Activated CD4-positive, alpha-beta memory T cell treated with anti-CD3 and anti-CD28 coated beads, Interleukin-2, amount 10 ng/mL, durations not matched to agents 7 days and 5 days (primary cell): ENCODE data around the gene ADGRA1. TPM values are rescaled to one million over a fixed set of nuclear protein-coding genes. Genes with fewer than 3 reads are reported as not detected.
A peak's percentile ranks its signal among the peaks of the same experiment; 100 is the strongest.

ENCODE experiments used
- CTCF ChIA-PET: fragments of 350-600 bp; sonication (Branson Sonifier 250); formaldehyde crosslinking; loops from one replicate; lab custom pipeline; 2021; ENCODE audit warnings: antibody characterized with exemption, inconsistent platforms; lab: Charles Lee
- POLR2A ChIA-PET: fragments of 350-600 bp; sonication (Branson Sonifier 250); formaldehyde crosslinking; loops from one replicate; lab custom pipeline; 2021; ENCODE audit warnings: antibody characterized with exemption; lab: Charles Lee
- DNase-seq: peaks from one replicate; pipeline ENCODE4 v3.0.0-alpha.2; 2020
- H3K27ac Mint-ChIP-seq: one replicate; pipeline ENCODE4 v1.8.0; 2021; ENCODE audit warnings: mild to moderate bottlenecking, mixed read lengths
- H3K27me3 Mint-ChIP-seq: one replicate; pipeline ENCODE4 v1.8.0; 2021; ENCODE audit warnings: mixed read lengths
- H3K36me3 Mint-ChIP-seq: one replicate; pipeline ENCODE4 v1.8.0; 2021; ENCODE audit warnings: low read depth, mixed read lengths
- H3K4me1 Mint-ChIP-seq: one replicate; pipeline ENCODE4 v1.8.0; 2021; ENCODE audit warnings: mixed read lengths
- H3K4me3 Mint-ChIP-seq: one replicate; pipeline ENCODE4 v1.8.0; 2021; ENCODE audit warnings: mild to moderate bottlenecking, mixed read lengths
- H3K9me3 Mint-ChIP-seq: one replicate; pipeline ENCODE4 v1.8.0; 2021; ENCODE audit warnings: mixed read lengths
- total RNA-seq, 2 experiments: library from RNA; stranded (reverse); gene quantifications; one replicate each; pipeline ENCODE4 v1.2.3, GENCODE V29; 2021

Gene ADGRA1
- total RNA-seq, 2 experiments from 2014 or later, result not detected

GRCh38 chr10:133098426-133099124, 10.9 kb downstream of the ADGRA1 start:
- H3K27me3 Mint-ChIP-seq, result peaks cover 4% of the 10 kb centered on the region
- H3K4me3 Mint-ChIP-seq, result no peak overlapping the region
- H3K9me3 Mint-ChIP-seq, result no peaks in the 10 kb centered on the region
- no peaks in the 10 kb centered on the region for H3K4me1 Mint-ChIP-seq
- DNase-seq, result no peak
- ChIA-PET POLR2A (no interaction called here), CTCF (no interaction called here)
- H3K36me3 Mint-ChIP-seq, result no peaks in the 10 kb centered on the region
- H3K27ac Mint-ChIP-seq, result no peak overlapping the region

GRCh38 chr10:133099571-133099970, 11.8 kb downstream of the ADGRA1 start:
- peaks cover 4% of the 10 kb centered on the region for H3K27me3 Mint-ChIP-seq
- no peaks in the 10 kb centered on the region for H3K4me1 Mint-ChIP-seq
- no peak overlapping the region for H3K4me3 Mint-ChIP-seq
- no peaks in the 10 kb centered on the region for H3K9me3 Mint-ChIP-seq
- no peaks in the 10 kb centered on the region for H3K36me3 Mint-ChIP-seq
- no peak overlapping the region for H3K27ac Mint-ChIP-seq
- CTCF ChIA-PET, result no interaction called here
- DNase-seq, result no peak
- POLR2A ChIA-PET, result no interaction called here

DNA sequence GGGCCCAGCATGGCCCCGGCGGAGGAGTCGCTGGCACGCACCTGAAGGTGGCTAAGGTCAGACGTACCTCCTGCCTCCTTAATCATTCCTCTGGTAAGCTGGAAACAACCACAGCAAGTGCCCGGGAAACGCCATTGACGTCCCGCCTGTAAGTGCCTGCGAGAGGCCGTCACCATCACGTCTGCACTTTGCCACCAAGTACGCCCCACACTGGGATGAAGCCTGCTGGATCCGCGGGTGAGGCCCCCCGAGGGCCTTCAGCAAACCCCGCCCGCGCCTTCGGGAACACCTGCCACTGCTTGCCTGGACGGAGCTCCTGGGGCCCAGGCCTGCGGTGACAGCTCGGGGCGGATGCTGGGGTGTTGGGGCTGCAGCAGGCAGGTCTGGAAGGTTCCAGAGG, 12.5 kb downstream of the ADGRA1 start:
- H3K27me3 Mint-ChIP-seq, result peaks cover 6% of the 10 kb centered on the region
- no peak overlapping the region for H3K4me3 Mint-ChIP-seq
- no peak for DNase-seq
- ChIA-PET POLR2A (no interaction called here), CTCF (no interaction called here)
- H3K4me1 Mint-ChIP-seq, result no peaks in the 10 kb centered on the region
- no peaks in the 10 kb centered on the region for H3K36me3 Mint-ChIP-seq
- H3K9me3 Mint-ChIP-seq, result no peaks in the 10 kb centered on the region
- no peak overlapping the region for H3K27ac Mint-ChIP-seq

DNA sequence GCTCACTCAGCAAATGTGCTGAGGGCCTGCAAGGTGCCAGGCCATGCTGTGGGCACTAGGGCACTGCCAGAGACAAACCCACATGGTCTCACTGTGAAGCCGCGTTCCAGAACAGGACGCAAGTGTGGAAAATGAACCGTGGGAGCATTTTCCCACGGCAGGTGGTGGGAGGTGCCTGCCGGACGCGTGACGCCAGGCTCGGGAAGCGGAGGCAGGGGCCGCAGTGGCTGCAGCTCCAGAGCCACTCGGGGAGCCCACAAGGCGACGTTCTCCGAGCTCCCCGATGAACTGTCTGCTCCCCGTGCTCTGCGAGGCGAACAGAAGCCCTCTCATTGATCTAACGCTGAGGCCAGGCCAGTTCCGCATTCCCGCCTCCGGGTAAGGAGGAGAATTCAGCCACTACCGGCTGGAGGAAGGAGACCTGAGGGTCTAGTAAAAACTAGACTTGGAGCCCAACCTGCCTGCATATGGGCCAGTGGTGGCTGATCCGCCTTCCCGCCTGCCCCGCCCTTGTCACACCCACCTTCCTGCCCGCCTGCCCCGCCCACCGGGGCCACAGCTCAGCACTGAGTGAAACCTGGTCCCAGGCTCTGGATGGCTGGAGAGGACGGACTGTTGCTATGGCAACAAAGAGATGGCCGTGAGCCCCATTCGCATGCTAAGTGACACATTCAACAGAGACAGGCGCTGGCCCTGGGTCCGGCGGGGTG, 13.1 kb downstream of the ADGRA1 start:
- Mint-ChIP-seq H3K4me3 (no peak overlapping the region), H3K36me3 (no peaks in the 10 kb centered on the region), H3K4me1 (no peaks in the 10 kb centered on the region), H3K27ac (no peak overlapping the region), H3K9me3 (no peaks in the 10 kb centered on the region), H3K27me3 (peaks cover 6% of the 10 kb centered on the region)
- DNase-seq, result peak; percentile 24
- ChIA-PET CTCF (no interaction called here), POLR2A (no interaction called here)

DNA sequence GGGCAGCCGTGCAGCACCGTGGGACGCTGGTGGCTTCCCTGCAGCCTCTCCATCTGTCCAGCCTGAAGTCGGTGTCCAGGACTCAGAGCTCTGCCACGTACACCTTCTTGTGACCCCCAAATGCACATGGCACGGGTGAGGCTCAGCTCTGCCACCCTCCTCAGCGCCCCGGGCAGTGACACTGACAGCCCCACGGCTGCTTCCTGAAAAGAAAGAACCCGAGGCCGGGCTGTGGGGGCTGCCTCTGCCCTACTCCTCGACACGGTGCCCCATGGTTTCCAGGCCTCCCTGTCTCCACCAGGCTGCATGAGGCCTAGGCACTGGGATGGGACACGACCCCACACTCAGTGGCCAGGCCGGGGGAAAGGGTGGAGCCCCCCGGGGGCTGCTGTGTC, 13.7 kb downstream of the ADGRA1 start:
- H3K4me1 Mint-ChIP-seq, result no peaks in the 10 kb centered on the region
- no peak for DNase-seq
- H3K27ac Mint-ChIP-seq, result no peak overlapping the region
- POLR2A ChIA-PET, result no interaction called here
- no peak overlapping the region for H3K4me3 Mint-ChIP-seq
- H3K9me3 Mint-ChIP-seq, result no peaks in the 10 kb centered on the region
- CTCF ChIA-PET, result no interaction called here
- H3K27me3 Mint-ChIP-seq, result peaks cover 6% of the 10 kb centered on the region
- H3K36me3 Mint-ChIP-seq, result no peaks in the 10 kb centered on the region

GRCh38 chr10:133102415-133103095, 14.8 kb downstream of the ADGRA1 start:
- Mint-ChIP-seq H3K27ac (no peak overlapping the region), H3K4me3 (no peak overlapping the region), H3K27me3 (peaks cover 6% of the 10 kb centered on the region), H3K36me3 (no peaks in the 10 kb centered on the region), H3K9me3 (peaks cover 8% of the 10 kb centered on the region), H3K4me1 (no peaks in the 10 kb centered on the region)
- DNase-seq, result no peak
- CTCF ChIA-PET, result no interaction called here
- POLR2A ChIA-PET, result no interaction called here

DNA sequence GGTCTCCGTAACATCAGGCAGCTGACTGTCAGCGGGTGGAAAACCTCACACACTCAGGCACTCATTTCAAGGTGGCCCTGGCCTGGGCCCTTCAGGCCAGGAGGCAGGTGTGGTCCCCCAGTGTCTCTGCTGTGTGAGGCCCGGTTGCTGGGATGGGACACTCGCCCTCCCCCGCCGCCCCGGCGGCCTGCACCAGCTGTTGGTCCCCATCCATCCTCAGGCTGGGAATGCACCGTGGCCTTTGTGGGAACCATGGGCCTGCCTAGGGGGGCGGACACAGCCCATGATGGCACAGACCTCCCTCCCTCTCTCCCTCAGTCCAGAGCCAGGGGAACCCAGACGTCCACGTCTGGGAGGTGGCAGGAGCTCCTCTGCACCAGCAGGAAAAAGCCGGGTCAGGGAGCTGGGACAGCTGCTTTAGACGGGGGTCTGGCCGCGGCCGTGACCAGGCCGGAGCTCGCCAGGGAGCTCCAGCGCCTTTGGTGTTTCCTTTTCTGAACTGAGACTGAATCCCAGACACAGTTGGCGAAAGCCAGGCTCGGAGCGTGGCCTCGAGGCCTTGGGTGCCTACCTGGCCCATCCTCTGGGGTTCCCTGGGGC, 15.7 kb downstream of the ADGRA1 start:
- no peak for DNase-seq
- ChIA-PET POLR2A (no interaction called here), CTCF (interaction anchor here (0.6 kb wide), 1 partner anchor 1818 kb away, joined by 4 read pairs; no protein-coding TSS in a partner anchor)
- H3K36me3 Mint-ChIP-seq, result no peaks in the 10 kb centered on the region
- H3K27ac Mint-ChIP-seq, result no peak overlapping the region
- H3K27me3 Mint-ChIP-seq, result peaks cover 6% of the 10 kb centered on the region
- no peak overlapping the region for H3K4me3 Mint-ChIP-seq
- H3K4me1 Mint-ChIP-seq, result no peaks in the 10 kb centered on the region
- peaks cover 12% of the 10 kb centered on the region for H3K9me3 Mint-ChIP-seq

- POLR2A ChIA-PET, result no interaction called here
- no peak overlapping the region for H3K4me3 Mint-ChIP-seq
These were observed 16.6 kb downstream of the ADGRA1 start for GRCh38 chr10:133104068-133104962.

GRCh38 chr10:133104963-133105640, 17.4 kb downstream of the ADGRA1 start:
- Mint-ChIP-seq H3K4me3 (no peak overlapping the region), H3K4me1 (no peaks in the 10 kb centered on the region), H3K36me3 (no peaks in the 10 kb centered on the region), H3K27ac (no peak overlapping the region), H3K27me3 (peaks cover 6% of the 10 kb centered on the region), H3K9me3 (peaks cover 12% of the 10 kb centered on the region)
- DNase-seq, result no peak
- CTCF ChIA-PET, result no interaction called here
- POLR2A ChIA-PET, result no interaction called here

More at GRCh38 chr10:133104068-133104962, 16.6 kb downstream of the ADGRA1 start:
- no peaks in the 10 kb centered on the region for H3K36me3 Mint-ChIP-seq
- CTCF ChIA-PET, result no interaction called here
- H3K27me3 Mint-ChIP-seq, result peaks cover 6% of the 10 kb centered on the region
- H3K27ac Mint-ChIP-seq, result no peak overlapping the region
- H3K4me1 Mint-ChIP-seq, result no peaks in the 10 kb centered on the region
- no peak for DNase-seq
- H3K9me3 Mint-ChIP-seq, result peaks cover 12% of the 10 kb centered on the region

DNA sequence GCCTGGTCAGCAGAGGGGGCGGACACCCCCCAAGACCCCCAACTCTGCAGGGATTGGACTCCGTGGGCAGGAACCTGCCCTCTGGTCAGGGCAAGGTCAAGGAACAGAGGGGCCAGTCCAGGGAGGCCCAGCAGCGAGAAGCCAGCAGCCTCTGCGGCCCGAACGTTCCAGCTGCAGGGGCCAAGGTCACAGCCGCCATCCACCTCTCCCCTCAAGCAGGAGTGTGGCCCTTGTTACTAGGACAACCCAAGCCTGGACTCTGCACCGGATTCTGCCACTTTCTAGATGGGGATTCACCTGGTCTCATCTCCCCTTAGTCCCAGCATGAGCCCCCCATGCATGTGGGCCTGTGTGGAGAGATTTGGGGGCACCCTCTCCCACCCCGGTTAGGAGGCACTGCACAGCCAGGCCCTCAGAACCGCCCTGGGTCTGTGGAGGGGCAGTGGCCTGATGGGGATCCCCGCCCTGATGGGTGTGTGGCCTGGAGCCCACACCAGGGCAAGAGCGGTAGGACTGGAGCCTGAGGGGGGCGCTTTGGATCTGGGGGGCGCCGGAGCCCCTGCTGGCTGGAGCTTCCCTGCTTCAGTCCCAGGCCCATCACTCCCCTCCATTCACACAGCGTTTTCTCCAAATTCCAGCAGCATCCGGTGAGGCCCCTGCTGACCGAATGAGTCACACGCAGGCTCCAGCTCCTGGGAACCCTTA, 18.1 kb downstream of the ADGRA1 start:
- H3K27me3 Mint-ChIP-seq, result peaks cover 6% of the 10 kb centered on the region
- H3K36me3 Mint-ChIP-seq, result no peaks in the 10 kb centered on the region
- H3K9me3 Mint-ChIP-seq, result peaks cover 12% of the 10 kb centered on the region
- DNase-seq, result no peak
- no peak overlapping the region for H3K27ac Mint-ChIP-seq
- no peaks in the 10 kb centered on the region for H3K4me1 Mint-ChIP-seq
- no peak overlapping the region for H3K4me3 Mint-ChIP-seq
- CTCF ChIA-PET, result no interaction called here
- POLR2A ChIA-PET, result no interaction called here

DNA sequence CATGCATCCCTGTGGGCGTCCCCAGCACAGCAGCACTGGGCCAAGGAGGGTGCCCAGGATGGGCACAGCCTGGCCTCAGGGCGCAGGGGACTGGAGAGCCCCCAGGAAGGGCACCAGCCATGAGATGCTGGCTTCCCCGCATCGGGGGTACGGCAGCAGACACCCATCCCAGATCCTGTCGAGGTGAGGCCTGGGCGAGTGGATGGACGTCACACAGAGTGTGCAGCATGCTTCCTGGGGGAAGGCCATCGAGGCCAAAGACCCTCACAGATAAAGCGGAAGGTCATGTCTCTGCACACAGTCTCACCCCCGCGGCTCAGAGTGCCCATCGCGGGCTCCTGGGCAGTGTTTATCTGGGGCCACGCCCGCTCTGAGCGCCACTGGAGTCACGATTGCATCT, 18.8 kb downstream of the ADGRA1 start:
- CTCF ChIA-PET, result no interaction called here
- peaks cover 12% of the 10 kb centered on the region for H3K9me3 Mint-ChIP-seq

GRCh38 chr10:133107442-133107841, 19.7 kb downstream of the ADGRA1 start:
- POLR2A ChIA-PET, result no interaction called here
- CTCF ChIA-PET, result no interaction called here
- H3K36me3 Mint-ChIP-seq, result no peaks in the 10 kb centered on the region
- no peak overlapping the region for H3K4me3 Mint-ChIP-seq
- no peak overlapping the region for H3K27ac Mint-ChIP-seq
- DNase-seq, result no peak
- peaks cover 2% of the 10 kb centered on the region for H3K27me3 Mint-ChIP-seq
- peaks cover 12% of the 10 kb centered on the region for H3K9me3 Mint-ChIP-seq
- H3K4me1 Mint-ChIP-seq, result no peaks in the 10 kb centered on the region

More for the DNA sequence above, 18.8 kb downstream of the ADGRA1 start:
- no peak for DNase-seq
- H3K4me3 Mint-ChIP-seq, result no peak overlapping the region
- no peaks in the 10 kb centered on the region for H3K36me3 Mint-ChIP-seq
- H3K27ac Mint-ChIP-seq, result no peak overlapping the region
- H3K4me1 Mint-ChIP-seq, result no peaks in the 10 kb centered on the region
- peaks cover 6% of the 10 kb centered on the region for H3K27me3 Mint-ChIP-seq
- POLR2A ChIA-PET, result no interaction called here
